ENCODE results near the gene HRH1. TPM values are rescaled to one million over a fixed set of nuclear protein-coding genes. Genes with fewer than 3 reads are reported as not detected.
"Not testable (repeated sequence)": the region's sequence is repeated elsewhere in the genome, so short reads cannot be mapped to it uniquely, and the experiment has no call there.

Gene HRH1
- total RNA-seq, 2 donors from 2014 or later, result 7.9 to 13.8 TPM

DNA sequence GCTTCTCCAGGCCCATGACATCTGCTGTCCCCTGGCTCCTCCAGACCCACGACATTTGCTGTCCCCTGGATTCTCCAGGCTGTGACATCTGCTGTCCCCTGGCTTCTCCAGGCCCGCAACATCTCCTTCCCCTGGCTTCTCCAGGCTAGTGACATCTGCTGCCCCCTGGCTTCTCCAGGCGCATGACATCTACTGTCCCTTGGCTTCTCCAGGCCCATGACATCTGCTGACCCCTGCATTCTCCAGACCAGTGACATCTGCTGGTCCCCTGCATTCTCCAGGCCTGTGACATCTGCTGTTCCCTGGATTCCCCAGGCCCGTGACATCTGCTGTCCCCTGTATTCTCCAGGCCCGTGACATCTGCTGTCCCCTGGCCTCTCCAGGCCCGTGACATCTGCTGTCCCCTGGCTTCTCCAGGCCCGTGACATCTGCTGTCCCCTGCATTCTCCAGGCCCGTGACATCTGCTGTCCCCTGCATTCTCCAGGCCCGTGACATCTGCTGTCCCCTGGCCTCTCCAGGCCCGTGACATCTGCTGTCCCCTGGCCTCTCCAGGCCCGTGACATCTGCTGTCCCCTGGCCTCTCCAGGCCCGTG is 12.6 kb downstream of the HRH1 start:
- ATAC-seq; intact Hi-C loops (cut with DNase I, micrococcal nuclease); DNase-seq: not testable (repeated sequence)

GRCh38 chr3:11167590-11167989 is 13.3 kb downstream of the HRH1 start:
- ATAC-seq (no peak), DNase-seq (no peak)
- intact Hi-C loops (cut with DNase I, micrococcal nuclease), result no loop called here

DNA sequence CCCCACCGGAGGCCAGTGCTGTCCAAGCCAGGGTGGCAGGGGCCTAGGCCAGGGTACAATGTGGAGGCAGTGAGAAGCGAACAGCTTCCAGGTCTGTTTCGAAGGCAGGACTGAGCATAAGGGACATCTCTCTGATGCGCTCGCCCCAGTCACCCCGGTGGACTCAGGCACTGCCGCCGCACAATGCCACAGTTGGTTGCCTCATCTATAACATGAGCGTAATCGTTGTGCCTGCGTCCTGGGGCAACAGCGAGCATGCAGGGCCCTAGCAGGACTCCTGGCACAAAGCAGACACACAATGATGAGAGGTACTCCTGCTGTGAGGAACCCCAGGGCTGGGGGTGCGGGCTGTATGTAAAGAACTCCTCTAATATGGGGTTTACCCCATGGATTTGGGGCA is 14.1 kb downstream of the HRH1 start:
- no peak for ATAC-seq
- intact Hi-C loops (cut with DNase I, micrococcal nuclease), result no loop called here
- no peak for DNase-seq

GRCh38 chr3:11168881-11169805 is 14.8 kb downstream of the HRH1 start:
- DNase-seq (no peak), ATAC-seq (no peak)
- intact Hi-C loops (cut with DNase I, micrococcal nuclease), result no loop called here

DNA sequence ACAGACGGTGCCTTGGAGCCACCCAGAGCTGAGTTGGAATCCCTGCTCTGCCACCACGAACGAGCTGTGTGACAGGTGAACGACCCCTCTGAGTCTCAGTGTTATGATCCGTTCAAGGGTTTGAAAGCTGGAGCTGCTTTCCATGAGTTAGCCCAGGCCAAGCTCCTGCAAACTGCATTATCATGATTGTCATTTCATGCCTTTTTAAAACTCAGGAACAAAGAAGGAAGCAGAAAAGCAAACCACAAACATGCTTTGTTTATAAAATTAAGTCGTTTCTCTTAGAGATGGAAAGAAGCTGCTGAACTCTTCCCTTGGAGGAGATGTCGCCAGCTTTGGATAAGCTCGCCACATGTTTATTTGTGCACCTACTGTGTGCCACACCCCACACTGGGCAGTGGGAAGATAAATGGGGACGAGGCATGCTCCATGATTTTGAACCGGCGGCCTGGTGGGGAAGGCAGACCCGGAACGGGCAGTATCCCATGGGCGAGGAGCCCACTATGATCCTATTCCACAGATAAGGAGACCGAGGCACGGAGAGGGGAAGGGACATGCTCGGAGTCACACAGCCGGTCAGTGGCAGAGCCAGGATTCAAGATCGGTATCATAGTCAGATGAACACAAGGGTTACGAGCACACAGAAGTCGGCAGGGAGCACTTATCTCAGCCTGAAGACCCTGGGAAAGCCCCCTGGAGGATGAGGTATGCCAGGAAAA is 15.9 kb downstream of the HRH1 start:
- DNase-seq (no peak), ATAC-seq (no peak)
- intact Hi-C loops (cut with DNase I, micrococcal nuclease), result no loop called here

- ATAC-seq (no peak), DNase-seq (no peak)
- intact Hi-C loops (cut with DNase I, micrococcal nuclease), result no loop called here
These were observed 17.9 kb downstream of the HRH1 start for GRCh38 chr3:11172096-11172690.

GRCh38 chr3:11173828-11174465 is 19.7 kb downstream of the HRH1 start:
- no peak for ATAC-seq
- intact Hi-C loops (cut with DNase I, micrococcal nuclease), result no loop called here
- DNase-seq, result no peak

DNA sequence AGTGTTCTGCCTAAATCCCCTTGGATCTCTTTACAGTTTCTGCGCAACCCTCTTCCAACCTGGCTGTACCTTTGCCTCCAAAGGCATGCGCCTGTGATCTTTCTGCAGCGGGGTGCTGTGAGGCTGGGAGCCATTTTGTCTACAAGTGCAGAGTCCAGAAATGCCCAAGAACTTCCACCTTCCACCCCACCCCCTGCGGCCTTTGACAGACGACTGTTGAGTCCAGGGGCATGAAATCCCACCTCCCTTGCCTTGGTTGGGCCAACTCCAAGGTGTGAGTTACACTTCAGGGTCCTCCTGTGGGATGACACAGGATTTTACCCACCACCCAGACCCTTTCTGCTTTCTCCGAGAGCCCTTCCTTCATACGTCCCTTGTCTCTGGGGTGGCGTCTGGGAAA is 24.1 kb downstream of the HRH1 start:
- DNase-seq (no peak), ATAC-seq (no peak)
- intact Hi-C loops (cut with DNase I, micrococcal nuclease), result no loop called here

DNA sequence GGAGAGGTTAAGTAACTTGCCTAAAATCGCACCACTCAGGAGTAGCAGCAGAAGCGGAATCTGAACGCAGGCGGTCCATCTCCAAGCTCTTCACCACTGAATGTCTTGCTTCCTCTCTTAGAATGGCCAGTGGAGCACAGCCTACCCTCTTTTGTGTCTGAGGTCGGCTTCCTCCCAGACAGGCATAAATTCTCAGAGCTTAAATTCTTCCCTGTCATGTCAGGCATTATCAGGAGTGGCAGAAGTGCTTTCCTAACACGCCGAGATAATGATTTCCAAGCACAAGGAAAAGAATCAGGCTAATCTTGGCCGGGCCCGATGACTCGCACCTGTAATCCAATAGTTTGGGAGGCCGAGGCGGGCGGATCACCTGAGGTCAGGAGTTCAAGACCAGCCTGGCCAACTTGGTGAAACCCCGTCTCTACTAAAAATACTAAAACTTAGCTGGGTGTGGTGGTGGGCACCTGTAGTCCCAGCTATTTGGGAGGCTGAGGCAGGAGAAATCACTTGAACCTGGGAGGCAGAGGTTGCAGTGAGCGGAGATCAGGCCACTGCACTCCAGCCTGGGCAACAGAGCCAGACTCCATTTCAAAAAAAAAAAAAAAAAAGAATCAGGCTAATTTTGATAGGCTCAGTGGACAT is 30.2 kb downstream of the HRH1 start:
- DNase-seq; ATAC-seq; intact Hi-C loops (cut with DNase I, micrococcal nuclease): not testable (repeated sequence)

GRCh38 chr3:11185144-11185543 is 30.9 kb downstream of the HRH1 start:
- ATAC-seq (no peak), DNase-seq (no peak)
- intact Hi-C loops (cut with DNase I, micrococcal nuclease), result no loop called here

- intact Hi-C loops (cut with DNase I, micrococcal nuclease), result no loop called here
- peak; percentile 88 for ATAC-seq
- peak; percentile 43 to 77 for DNase-seq
These were observed 31.4 kb downstream of the HRH1 start for GRCh38 chr3:11185564-11186317.

GRCh38 chr3:11186318-11186692 is 32.0 kb downstream of the HRH1 start:
- ATAC-seq, result no peak
- intact Hi-C loops (cut with DNase I, micrococcal nuclease), result no loop called here
- no peak for DNase-seq

DNA sequence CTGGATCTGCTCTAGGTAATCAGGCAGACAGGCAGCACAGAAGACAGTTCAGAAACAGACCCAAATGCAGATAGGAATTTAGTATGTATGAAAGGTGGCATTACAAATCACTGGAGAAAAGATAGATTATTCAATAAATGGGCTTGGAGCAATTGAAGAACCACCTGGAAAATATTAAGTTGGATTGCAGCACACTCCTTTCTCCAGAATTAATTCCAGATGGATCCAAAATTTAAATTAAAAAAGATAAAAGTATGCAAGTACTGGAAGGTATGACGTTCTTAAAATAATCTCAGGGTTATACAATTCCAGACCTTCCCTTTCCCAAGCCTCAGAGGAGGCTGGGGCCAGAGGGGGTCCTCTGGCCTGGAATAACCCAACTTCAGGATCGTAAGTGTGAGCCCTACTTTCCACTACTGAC is 32.5 kb downstream of the HRH1 start:
- DNase-seq, result no peak
- intact Hi-C loops (cut with DNase I, micrococcal nuclease), result no loop called here
- no peak for ATAC-seq

DNA sequence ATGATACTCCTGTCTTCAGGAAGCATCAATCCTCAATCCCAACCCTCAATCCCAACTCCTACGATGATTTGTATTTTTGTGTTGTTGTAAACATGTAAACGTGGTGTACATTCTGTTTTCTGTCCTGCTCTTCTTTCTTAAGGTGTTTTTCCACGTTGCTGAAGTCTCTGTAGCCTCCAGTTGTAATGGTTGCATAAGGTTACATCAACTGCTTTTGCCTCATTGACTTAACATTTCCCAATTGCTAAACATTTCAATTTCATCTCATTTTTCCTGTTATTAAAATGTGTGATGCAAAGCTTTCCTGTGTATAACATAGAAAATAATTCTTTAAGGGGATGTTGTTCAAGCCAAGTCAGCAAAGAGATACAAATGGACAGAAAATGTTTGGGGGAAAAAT is 33.4 kb downstream of the HRH1 start:
- intact Hi-C loops (cut with DNase I, micrococcal nuclease), result no loop called here
- DNase-seq (no peak), ATAC-seq (no peak)

DNA sequence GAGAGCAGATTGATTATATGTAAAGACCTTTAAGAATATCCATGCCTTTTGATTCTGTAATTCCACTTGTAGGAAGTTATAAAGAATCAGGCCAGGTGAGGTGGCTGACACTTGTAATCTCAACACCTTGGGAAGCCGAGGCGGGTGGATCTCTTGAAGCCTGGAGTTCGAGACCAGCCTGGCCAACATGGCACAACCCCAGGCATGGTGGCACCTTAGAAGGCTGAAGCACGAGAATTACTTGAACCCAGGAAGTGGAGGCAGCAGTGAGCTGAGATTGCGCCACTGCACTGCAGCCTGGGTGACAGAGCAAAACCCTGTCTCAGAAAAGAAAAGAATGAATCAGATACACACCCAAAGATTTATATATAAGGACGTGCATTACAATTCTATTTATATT is 33.9 kb downstream of the HRH1 start:
- DNase-seq (no peak), ATAC-seq (no peak)
- intact Hi-C loops (cut with DNase I, micrococcal nuclease), result no loop called here

- intact Hi-C loops (cut with DNase I, micrococcal nuclease), result no loop called here
- DNase-seq, result no peak
- ATAC-seq, result no peak
These were observed 40.9 kb downstream of the HRH1 start for GRCh38 chr3:11195201-11195600.

DNA sequence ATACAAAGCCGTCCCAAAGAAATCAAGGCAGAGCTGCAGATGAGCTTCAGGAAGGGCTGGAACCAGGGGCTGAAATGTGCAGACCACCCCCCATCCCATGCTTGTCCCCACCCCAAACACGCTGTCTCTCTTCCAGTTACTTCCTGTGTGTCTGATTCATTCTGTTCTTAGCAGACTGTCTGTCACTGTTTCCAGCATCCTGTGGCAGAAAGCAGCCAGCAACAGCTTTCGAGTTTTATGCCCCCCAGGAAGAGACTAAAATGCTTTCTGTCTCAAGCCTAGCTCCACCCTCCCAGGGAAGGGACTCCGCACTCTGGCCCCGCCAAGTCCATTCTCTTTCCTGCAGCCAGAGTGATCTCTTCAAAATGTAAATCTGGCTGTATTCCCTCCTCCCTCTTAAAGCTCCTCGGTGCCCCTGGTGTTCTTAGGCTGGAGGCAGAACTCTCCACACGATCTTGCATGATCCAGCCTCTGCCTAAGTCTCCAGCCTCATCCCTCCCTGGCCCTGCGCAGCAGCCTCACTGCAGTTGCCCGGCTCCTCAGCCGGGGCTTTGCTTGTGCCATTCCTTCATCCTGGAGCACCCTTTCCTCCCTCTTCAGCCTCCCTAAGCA is 41.5 kb downstream of the HRH1 start:
- intact Hi-C loops (cut with DNase I, micrococcal nuclease), result no loop called here
- DNase-seq, result no peak
- ATAC-seq, result peak; percentile 51

Measured in left colon (tissue), 2 donors.